Amniotic stem cell (primary cell): ENCODE results near the gene EEA1.
"Not testable (repeated sequence)": the region's sequence is repeated elsewhere in the genome, so short reads cannot be mapped to it uniquely, and the experiment has no call there.

ENCODE experiments used
- DNase-seq: peaks from one replicate; lab custom pipeline; 2025; lab: John Stamatoyannopoulos, UW

EEA1 gene

GRCh38 chr12:92802906-92803305 is 126.2 kb downstream of the EEA1 start:
- DNase-seq, result no peak

GRCh38 chr12:92796650-92797049 is 132.4 kb downstream of the EEA1 start:
- no peak for DNase-seq

GRCh38 chr12:92794814-92795213 is 134.3 kb downstream of the EEA1 start:
- DNase-seq, result no peak

- not testable (repeated sequence) for DNase-seq
These were observed 134.7 kb downstream of the EEA1 start for GRCh38 chr12:92794356-92794755.

- DNase-seq, result no peak
These were observed 143.1 kb downstream of the EEA1 start for GRCh38 chr12:92786045-92786444.

GRCh38 chr12:92785563-92785950 is 143.5 kb downstream of the EEA1 start:
- no peak for DNase-seq

GRCh38 chr12:92784797-92785562 is 144.1 kb downstream of the EEA1 start:
- DNase-seq, result no peak

GRCh38 chr12:92784356-92784755 is 144.7 kb downstream of the EEA1 start:
- DNase-seq, result no peak

GRCh38 chr12:92779902-92780301 is 149.2 kb downstream of the EEA1 start:
- DNase-seq, result no peak

GRCh38 chr12:92778525-92778924 is 150.6 kb downstream of the EEA1 start:
- DNase-seq, result no peak

GRCh38 chr12:92775416-92775815 is 153.7 kb downstream of the EEA1 start:
- DNase-seq, result no peak

- no peak for DNase-seq
These were observed 158.1 kb downstream of the EEA1 start for GRCh38 chr12:92771001-92771400.

GRCh38 chr12:92769124-92769901 is 159.8 kb downstream of the EEA1 start:
- DNase-seq, result no peak

- DNase-seq, result no peak
These were observed 163.2 kb downstream of the EEA1 start for GRCh38 chr12:92765871-92766270.

- no peak for DNase-seq
These were observed 164.3 kb downstream of the EEA1 start for GRCh38 chr12:92764831-92765230.

GRCh38 chr12:92762773-92763172 is 166.3 kb downstream of the EEA1 start:
- no peak for DNase-seq

- DNase-seq, result peak; percentile 74
These were observed 169.3 kb downstream of the EEA1 start for GRCh38 chr12:92759634-92760268.

GRCh38 chr12:92757597-92758121 is 171.4 kb downstream of the EEA1 start:
- DNase-seq, result no peak

GRCh38 chr12:92756898-92757596 is 172.0 kb downstream of the EEA1 start:
- DNase-seq, result no peak

GRCh38 chr12:92753976-92754885 is 174.9 kb downstream of the EEA1 start:
- DNase-seq, result no peak

- not testable (repeated sequence) for DNase-seq
These were observed 179.4 kb downstream of the EEA1 start for GRCh38 chr12:92749691-92750090.
